K562 (cell line): ENCODE data around the gene ARHGAP9. TPM values are rescaled to one million over a fixed set of nuclear protein-coding genes. Genes with fewer than 3 reads are reported as not detected.
A peak's percentile ranks its signal among the peaks of the same experiment; 100 is the strongest.

Experiments
- ATF7 ChIP-seq: fragments of 450-650 bp; IDR thresholded peaks from 2 replicates; pipeline ENCODE4 v1.7.1; 2014; ENCODE audit warnings: mild to moderate bottlenecking, moderate library complexity
- CBX2 ChIP-seq: fragments of 200-600 bp; sonication (generic); IDR thresholded peaks from one replicate; pipeline ENCODE4 v1.6.1; 2012; ENCODE audit warnings: mild to moderate bottlenecking, low read length, inconsistent platforms; ENCODE audit not compliant: insufficient read depth, poor library complexity, severe bottlenecking
- CHD4 ChIP-seq: fragments of 200-600 bp; sonication (generic); IDR thresholded peaks from 3 replicates; pipeline ENCODE4 v1.6.1; 2012; ENCODE audit warnings: low read depth, mild to moderate bottlenecking, mixed read lengths, low read length, inconsistent platforms; ENCODE audit not compliant: insufficient read depth, insufficient replicate concordance, poor library complexity, severe bottlenecking
- HLTF ChIP-seq: fragments of 450-650 bp; IDR thresholded peaks from 2 replicates; pipeline ENCODE4 v1.6.1; 2016
- KAT2B ChIP-seq: IDR thresholded peaks from one replicate; pipeline ENCODE4 v1.6.1; 2012; ENCODE audit warnings: low read depth, mild to moderate bottlenecking, control low read depth, inconsistent platforms, low read length, moderate library complexity
- MAFK ChIP-seq: IDR thresholded peaks from 2 replicates; pipeline ENCODE4 v1.6.1; 2011; ENCODE audit warnings: low read length, improper control_type of control experiment
- NELFE ChIP-seq: IDR thresholded peaks from 2 replicates; pipeline ENCODE4 v1.6.1; 2011; ENCODE audit warnings: mild to moderate bottlenecking; ENCODE audit not compliant: insufficient read depth, insufficient read length
- PML ChIP-seq: IDR thresholded peaks from 2 replicates; pipeline ENCODE4 v1.6.1; 2012; ENCODE audit warnings: low read length, inconsistent platforms
- PTBP1 ChIP-seq: fragments of 200-400 bp; formaldehyde crosslinking; IDR thresholded peaks from 2 replicates; pipeline ENCODE4 v1.6.1; 2017; ENCODE audit warnings: low read depth, low read length
- RNF219 ChIP-seq: fragments of 250-450 bp; sonication (Bioruptor Pico); IDR thresholded peaks from 2 replicates; pipeline ENCODE4 v1.5.0; 2022; ENCODE audit warnings: mild to moderate bottlenecking
- TCF3 ChIP-seq: sonication (generic); formaldehyde crosslinking; IDR thresholded peaks from 2 replicates; pipeline ENCODE4 v1.4.0; 2020; ENCODE audit warnings: mild to moderate bottlenecking, missing genetic modification reagents
- TEAD2 ChIP-seq: fragments of 450-650 bp; IDR thresholded peaks from 2 replicates; pipeline ENCODE4 v1.6.1; 2016; ENCODE audit warnings: missing genetic modification characterization, control low read depth, missing compliant biosample characterization
- ZFX ChIP-seq: sonication (generic); formaldehyde crosslinking; IDR thresholded peaks from 2 replicates; pipeline ENCODE4 v1.8.0; 2022; ENCODE audit warnings: mild to moderate bottlenecking, missing genetic modification reagents, moderate library complexity
- ZNF253 ChIP-seq: fragments of 250-450 bp; sonication (Bioruptor Pico); conservative IDR thresholded peaks from 2 replicates; pipeline ENCODE4 v1.6.1; 2021; ENCODE audit warnings: mild to moderate bottlenecking
- ZNF3 ChIP-seq: fragments of 250-450 bp; sonication (Bioruptor Pico); IDR thresholded peaks from 2 replicates; pipeline ENCODE4 v1.5.0; 2021; ENCODE audit warnings: mild to moderate bottlenecking, moderate library complexity
- ZNF444 ChIP-seq: fragments of 250-450 bp; sonication (Bioruptor Pico); IDR thresholded peaks from 2 replicates; pipeline ENCODE4 v1.4.0; 2020; ENCODE audit warnings: mild to moderate bottlenecking, moderate library complexity
- ZNF699 ChIP-seq: fragments of 250-450 bp; sonication (Bioruptor Pico); IDR thresholded peaks from 2 replicates; pipeline ENCODE4 v1.8.0; 2021; ENCODE audit warnings: mild to moderate bottlenecking, moderate library complexity; ENCODE audit not compliant: insufficient replicate concordance
- ZSCAN29 ChIP-seq: fragments of 450-650 bp; IDR thresholded peaks from 2 replicates; pipeline ENCODE4 v1.6.1; 2017
- polyA plus RNA-seq, 8 experiments: library from polyadenylated mRNA; depleted of rRNA in 4 of 8; stranded (reverse) in 5 of 8; unstranded in 3 of 8; fragments of >200 nt; fragmentation: Nextera tagmentation in 2 of 8; fragmentation: Illumina TruSeq in 1 of 8; extraction: Ambion mirVana in 2 of 8; extraction: Trizol in 1 of 8; gene quantifications; 2 replicates each; pipeline versions ENCODE4 v1.2.1 to v1.2.3, GENCODE V29; 2011 to 2014; ENCODE audit warnings: inconsistent platforms in 1 of 8, missing spikeins in 1 of 8
- total RNA-seq, 7 experiments: library from RNA; depleted of rRNA in 6 of 7; stranded (reverse); fragments of >200 nt in 6 of 7; fragmentation: Illumina TruSeq in 2 of 7; extraction: Trizol in 2 of 7; gene quantifications; 2 replicates each; pipeline versions ENCODE4 v1.2.1 to v1.2.3, GENCODE V29; 2011 to 2021; ENCODE audit warnings: low replicate concordance in 1 of 7
- TF ChIP-seq, protein P1 (sequence below): sonication (generic); formaldehyde crosslinking; IDR thresholded peaks from 2 replicates; pipeline ENCODE4 v1.8.0; 2023; ENCODE audit warnings: missing genetic modification reagents, mild to moderate bottlenecking, borderline replicate concordance
- TF ChIP-seq, protein P2 (sequence below), 2 experiments: fragments of 450-650 bp in 1 of 2; sonication (generic) in 1 of 2; formaldehyde crosslinking; conservative IDR thresholded peaks; 2 replicates each; pipeline versions ENCODE4 v1.4.0 to v1.8.1; 2020 to 2022; ENCODE audit warnings: mild to moderate bottlenecking in 1 of 2, missing genetic modification reagents in 1 of 2
- TF ChIP-seq, protein P3 (sequence below): fragments of 250-450 bp; sonication (Bioruptor Pico); IDR thresholded peaks from 2 replicates; pipeline ENCODE4 v1.5.0; 2021

ARHGAP9 gene
- total and polyA plus RNA-seq, 9 of the 15 experiments (the other 6 are each of a cell fraction or from before 2014, with no cell fraction given) = 1.5 to 10.2 (median 5.1) TPM

DNA sequence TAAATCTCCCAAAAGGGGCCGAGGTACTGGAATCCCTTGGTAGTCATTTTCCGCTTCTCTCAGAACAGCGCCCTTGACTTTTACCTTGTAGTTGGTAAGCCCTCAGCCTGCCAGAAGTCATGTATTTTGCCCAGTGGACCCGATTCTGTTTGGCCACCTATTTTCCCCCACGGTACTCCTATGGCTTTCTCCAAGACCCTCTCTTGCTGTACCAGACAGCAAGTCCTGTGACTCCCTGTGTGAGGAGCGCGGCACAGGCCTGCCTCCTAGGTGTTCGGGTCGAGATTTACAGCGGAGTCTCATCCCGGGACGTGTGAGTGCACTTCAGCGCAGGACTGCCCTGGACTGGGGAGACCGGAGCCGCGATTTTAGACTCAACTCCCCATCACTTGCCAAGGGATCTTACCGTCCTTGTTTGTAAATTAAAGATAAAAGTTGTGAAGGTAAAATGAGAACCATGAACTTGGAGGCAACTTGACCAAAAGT is 41.9 kb upstream of the ARHGAP9 start (continued):
- TF ChIP-seq, protein P1, sequence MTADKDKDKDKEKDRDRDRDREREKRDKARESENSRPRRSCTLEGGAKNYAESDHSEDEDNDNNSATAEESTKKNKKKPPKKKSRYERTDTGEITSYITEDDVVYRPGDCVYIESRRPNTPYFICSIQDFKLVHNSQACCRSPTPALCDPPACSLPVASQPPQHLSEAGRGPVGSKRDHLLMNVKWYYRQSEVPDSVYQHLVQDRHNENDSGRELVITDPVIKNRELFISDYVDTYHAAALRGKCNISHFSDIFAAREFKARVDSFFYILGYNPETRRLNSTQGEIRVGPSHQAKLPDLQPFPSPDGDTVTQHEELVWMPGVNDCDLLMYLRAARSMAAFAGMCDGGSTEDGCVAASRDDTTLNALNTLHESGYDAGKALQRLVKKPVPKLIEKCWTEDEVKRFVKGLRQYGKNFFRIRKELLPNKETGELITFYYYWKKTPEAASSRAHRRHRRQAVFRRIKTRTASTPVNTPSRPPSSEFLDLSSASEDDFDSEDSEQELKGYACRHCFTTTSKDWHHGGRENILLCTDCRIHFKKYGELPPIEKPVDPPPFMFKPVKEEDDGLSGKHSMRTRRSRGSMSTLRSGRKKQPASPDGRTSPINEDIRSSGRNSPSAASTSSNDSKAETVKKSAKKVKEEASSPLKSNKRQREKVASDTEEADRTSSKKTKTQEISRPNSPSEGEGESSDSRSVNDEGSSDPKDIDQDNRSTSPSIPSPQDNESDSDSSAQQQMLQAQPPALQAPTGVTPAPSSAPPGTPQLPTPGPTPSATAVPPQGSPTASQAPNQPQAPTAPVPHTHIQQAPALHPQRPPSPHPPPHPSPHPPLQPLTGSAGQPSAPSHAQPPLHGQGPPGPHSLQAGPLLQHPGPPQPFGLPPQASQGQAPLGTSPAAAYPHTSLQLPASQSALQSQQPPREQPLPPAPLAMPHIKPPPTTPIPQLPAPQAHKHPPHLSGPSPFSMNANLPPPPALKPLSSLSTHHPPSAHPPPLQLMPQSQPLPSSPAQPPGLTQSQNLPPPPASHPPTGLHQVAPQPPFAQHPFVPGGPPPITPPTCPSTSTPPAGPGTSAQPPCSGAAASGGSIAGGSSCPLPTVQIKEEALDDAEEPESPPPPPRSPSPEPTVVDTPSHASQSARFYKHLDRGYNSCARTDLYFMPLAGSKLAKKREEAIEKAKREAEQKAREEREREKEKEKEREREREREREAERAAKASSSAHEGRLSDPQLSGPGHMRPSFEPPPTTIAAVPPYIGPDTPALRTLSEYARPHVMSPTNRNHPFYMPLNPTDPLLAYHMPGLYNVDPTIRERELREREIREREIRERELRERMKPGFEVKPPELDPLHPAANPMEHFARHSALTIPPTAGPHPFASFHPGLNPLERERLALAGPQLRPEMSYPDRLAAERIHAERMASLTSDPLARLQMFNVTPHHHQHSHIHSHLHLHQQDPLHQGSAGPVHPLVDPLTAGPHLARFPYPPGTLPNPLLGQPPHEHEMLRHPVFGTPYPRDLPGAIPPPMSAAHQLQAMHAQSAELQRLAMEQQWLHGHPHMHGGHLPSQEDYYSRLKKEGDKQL (CRISPR knock-in tag) = no peak
- TF ChIP-seq ZNF253 (no peak), ATF7 (no peak), CHD4 (no peak), ZNF444 (CRISPR knock-in tag) (no peak), CBX2 (no peak), ZFX (CRISPR knock-in tag) (peak; percentile 63), MAFK (no peak), ZNF699 (CRISPR knock-in tag) (no peak), TEAD2 (tag) (no peak), PTBP1 (no peak), NELFE (no peak), PML (no peak), ZSCAN29 (no peak), HLTF (0 out of 2 replicates have a peak, but pooled peaks have one; percentile 4), TCF3 (CRISPR knock-in tag) (peak; percentile 9; the same call in 1 of the 2 replicates), ZNF3 (CRISPR knock-in tag) (no peak), RNF219 (CRISPR knock-in tag) (no peak), KAT2B (no peak)
- TF ChIP-seq, protein P2, sequence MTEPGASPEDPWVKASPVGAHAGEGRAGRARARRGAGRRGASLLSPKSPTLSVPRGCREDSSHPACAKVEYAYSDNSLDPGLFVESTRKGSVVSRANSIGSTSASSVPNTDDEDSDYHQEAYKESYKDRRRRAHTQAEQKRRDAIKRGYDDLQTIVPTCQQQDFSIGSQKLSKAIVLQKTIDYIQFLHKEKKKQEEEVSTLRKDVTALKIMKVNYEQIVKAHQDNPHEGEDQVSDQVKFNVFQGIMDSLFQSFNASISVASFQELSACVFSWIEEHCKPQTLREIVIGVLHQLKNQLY (CRISPR knock-in tag; conservative IDR thresholded peaks at IDR 0.05) = 0 out of 4 replicates have a peak, but pooled peaks of 1 of the 2 experiments have one; percentile 10
- TF ChIP-seq, protein P3, sequence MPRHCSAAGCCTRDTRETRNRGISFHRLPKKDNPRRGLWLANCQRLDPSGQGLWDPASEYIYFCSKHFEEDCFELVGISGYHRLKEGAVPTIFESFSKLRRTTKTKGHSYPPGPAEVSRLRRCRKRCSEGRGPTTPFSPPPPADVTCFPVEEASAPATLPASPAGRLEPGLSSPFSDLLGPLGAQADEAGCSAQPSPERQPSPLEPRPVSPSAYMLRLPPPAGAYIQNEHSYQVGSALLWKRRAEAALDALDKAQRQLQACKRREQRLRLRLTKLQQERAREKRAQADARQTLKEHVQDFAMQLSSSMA (CRISPR knock-in tag) = no peak
